Measurements from ENCODE around the gene FGFBP2. TPM values are rescaled to one million over a fixed set of nuclear protein-coding genes. Genes with fewer than 3 reads are reported as not detected.
"Not testable (repeated sequence)": the region's sequence is repeated elsewhere in the genome, so short reads cannot be mapped to it uniquely, and the experiment has no call there.

The FGFBP2 gene
- total and polyA plus RNA-seq, 2 donors = 0.74 to 2.4 TPM

DNA sequence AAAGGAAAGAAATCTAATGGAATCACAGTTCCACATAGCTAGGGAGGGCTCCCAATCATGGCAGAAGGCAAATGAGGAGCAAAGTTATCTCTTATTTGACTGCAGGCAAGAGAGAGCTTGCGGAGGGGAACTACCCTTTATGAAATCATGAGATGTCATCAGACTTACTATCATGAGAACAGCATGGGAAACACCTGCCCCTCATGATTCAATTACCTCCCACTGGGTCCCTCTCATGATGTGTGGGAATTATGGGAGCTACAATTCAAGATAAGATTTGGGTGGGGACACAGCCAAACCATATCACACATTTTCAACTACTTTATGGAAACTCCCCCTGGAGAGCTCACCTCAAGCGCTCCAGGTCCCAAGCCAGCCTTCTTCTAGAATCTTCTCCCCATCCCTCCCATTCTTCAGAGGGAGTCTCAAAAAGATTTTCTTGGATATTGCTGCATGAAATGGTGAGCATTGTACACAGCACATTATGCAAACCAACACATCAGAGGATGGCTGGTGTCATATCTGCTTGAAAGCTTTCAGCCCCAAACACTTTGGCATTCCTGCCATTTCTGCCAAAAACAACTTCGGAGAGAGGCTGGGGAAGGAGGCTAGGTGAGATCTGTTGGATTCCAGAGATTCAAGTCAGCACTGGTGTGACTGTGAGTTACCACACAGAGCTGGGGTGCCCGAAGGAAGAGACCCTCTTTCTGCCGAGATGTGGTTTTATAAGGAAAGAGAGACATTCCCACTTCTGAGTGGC, 31.3 kb downstream of the FGFBP2 start:
- H3K36me3 ChIP-seq (ENCODE audit: insufficient read depth) = no peaks in the 10 kb centered on the region
- no peak overlapping the region for H3K4me3 ChIP-seq (ENCODE audit: low read depth, low read length)
- H3K4me1 ChIP-seq (ENCODE audit: insufficient read depth) = no peaks in the 10 kb centered on the region
- no peak overlapping the region for H3K27ac ChIP-seq (ENCODE audit: low read depth)
- DNase-seq (ENCODE audit: extremely low spot score) = no peak
- 91% methylated on average over 5 of the region's 5 CpGs for WGBS

DNA sequence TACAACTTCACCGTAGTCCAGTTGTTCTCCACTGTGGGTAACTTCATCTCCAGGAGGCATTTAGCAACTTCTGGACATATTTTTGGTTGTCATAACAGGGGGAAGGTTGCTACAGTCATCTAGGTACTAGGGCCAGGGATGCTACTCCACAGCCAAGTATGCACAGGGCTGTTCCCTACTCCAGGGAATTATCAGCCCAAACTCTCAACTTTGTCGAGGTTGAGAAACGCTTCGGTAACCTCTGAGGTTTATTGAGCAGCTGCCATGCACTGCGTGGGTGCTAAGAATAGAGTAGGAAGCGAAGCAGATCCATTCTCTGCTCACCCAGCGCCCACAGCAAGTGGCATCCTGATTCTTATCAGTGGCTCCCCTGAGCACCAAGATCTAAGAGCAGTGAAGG, 32.7 kb downstream of the FGFBP2 start:
- DNase-seq (ENCODE audit: extremely low spot score) = no peak
- Histone ChIP-seq H3K27ac (ENCODE audit: low read depth) (no peak overlapping the region), H3K36me3 (ENCODE audit: insufficient read depth) (no peaks in the 10 kb centered on the region), H3K4me3 (ENCODE audit: low read depth, low read length) (no peak overlapping the region), H3K4me1 (ENCODE audit: insufficient read depth) (no peaks in the 10 kb centered on the region)
- WGBS = 69% methylated on average over 7 of the region's 7 CpGs

DNA sequence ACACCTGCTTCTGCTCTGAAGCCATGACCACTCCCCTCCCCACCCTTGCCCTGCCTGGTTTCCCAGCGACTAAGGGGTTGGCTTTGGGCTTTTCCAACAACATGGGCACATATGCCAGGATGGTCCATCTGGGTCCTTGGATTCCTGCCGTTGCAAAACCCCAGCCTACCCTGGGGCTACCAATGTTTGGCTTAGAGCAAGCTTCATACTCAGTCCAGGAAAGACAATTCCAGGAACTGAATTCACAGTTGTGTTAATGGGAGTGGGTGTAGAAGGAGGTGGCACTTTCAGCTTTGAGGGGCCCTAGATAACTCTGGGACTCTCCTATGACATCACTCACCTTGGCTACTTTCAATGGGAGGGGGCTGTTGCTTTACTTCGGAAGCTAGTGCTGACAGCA, 33.4 kb downstream of the FGFBP2 start:
- no peak overlapping the region for H3K4me3 ChIP-seq (ENCODE audit: low read depth, low read length)
- 65% methylated on average over 3 of the region's 3 CpGs for WGBS
- no peak for DNase-seq (ENCODE audit: extremely low spot score)
- H3K27ac ChIP-seq (ENCODE audit: low read depth) = no peak overlapping the region
- no peaks in the 10 kb centered on the region for H3K36me3 ChIP-seq (ENCODE audit: insufficient read depth)
- H3K4me1 ChIP-seq (ENCODE audit: insufficient read depth) = no peaks in the 10 kb centered on the region

DNA sequence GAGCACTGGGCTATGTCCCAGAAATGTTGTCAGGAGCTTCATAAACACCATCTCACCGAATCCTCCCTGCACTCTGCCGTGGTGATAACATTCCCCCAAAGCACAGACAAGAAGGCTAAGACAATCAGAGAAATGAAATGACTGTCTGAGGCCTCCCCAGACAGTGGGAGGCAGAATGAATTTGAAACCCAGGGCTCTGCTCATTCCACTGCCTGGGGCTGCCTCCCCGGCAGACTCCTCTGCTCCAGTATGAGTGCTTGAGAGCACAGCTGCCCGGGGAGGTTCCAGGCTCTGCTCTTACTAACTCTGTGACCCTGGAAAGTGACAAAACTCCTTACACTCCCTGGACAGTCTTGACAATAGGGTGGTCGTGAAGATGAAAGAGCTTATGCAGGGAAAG, 34.1 kb downstream of the FGFBP2 start:
- Histone ChIP-seq H3K4me3 (ENCODE audit: low read depth, low read length) (no peak overlapping the region), H3K36me3 (ENCODE audit: insufficient read depth) (no peaks in the 10 kb centered on the region), H3K27ac (ENCODE audit: low read depth) (no peak overlapping the region), H3K4me1 (ENCODE audit: insufficient read depth) (no peaks in the 10 kb centered on the region)
- WGBS = 52% methylated on average over 5 of the region's 5 CpGs
- DNase-seq (ENCODE audit: extremely low spot score) = no peak

DNA sequence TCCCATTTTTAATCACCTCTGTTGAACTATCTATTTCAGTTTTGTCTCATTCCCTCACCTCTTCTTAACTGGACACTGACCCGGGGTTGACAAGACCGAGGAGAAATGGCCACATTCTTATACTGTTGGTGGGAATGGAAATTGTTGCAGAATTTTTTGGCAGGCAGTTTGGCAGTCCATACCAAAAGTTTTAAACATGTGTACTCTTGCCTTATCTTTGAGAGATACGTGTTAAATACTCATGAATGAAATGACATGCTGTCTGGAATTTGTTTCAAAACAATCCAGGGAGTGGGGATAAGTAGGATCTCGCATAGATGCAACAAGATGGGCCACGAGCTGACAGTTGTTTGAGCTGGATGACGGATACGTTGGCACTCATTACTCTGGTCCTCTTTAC, 36.5 kb downstream of the FGFBP2 start:
- no peak for DNase-seq (ENCODE audit: extremely low spot score)
- H3K27ac ChIP-seq (ENCODE audit: low read depth) = no peak overlapping the region
- no peaks in the 10 kb centered on the region for H3K36me3 ChIP-seq (ENCODE audit: insufficient read depth)
- no peaks in the 10 kb centered on the region for H3K4me1 ChIP-seq (ENCODE audit: insufficient read depth)
- WGBS = 36% methylated on average over 7 of the region's 7 CpGs
- H3K4me3 ChIP-seq (ENCODE audit: low read depth, low read length) = no peak overlapping the region

DNA sequence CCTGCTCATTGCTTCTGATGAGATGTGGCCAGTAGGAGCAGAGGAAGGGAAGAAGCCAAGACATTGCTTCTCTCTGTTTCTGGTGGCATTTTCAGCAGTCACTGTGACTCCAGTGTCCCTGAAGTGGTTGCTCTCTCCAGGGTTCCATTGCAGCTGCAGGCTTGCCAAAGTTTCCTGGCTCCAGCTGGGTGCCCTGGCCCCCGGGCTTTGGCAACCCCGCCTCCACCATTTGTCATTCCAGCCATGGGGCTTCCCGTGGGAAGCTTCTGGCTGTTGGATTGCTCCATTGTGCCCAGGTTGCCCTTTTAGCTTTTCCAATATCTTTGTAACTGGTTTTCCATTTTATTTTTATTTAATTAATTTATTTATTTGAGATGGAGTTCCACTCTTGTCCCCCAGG, 37.1 kb downstream of the FGFBP2 start:
- DNase-seq (ENCODE audit: extremely low spot score) = no peak
- Histone ChIP-seq H3K36me3 (ENCODE audit: insufficient read depth) (no peaks in the 10 kb centered on the region), H3K27ac (ENCODE audit: low read depth) (no peak overlapping the region), H3K4me3 (ENCODE audit: low read depth, low read length) (no peak overlapping the region), H3K4me1 (ENCODE audit: insufficient read depth) (no peaks in the 10 kb centered on the region)
- WGBS = 76% methylated on average over 3 of the region's 3 CpGs

DNA sequence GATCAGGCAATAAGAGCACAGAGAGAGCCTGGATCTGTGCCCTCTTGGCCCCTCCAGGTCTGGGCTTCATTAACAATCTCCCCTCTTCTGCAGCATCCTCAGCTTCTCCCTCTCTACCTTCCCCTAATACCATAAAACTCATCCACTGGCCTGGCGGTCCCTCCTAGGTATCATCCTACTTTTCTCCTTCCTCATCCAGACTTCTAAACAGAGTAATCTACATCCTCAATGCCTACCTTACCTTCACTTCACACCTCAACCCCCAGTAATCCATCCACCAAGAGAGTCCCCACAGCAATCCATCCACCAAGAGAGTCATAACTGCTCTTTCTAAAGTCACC, 41.4 kb downstream of the FGFBP2 start:
- Histone ChIP-seq H3K4me3 (ENCODE audit: low read depth, low read length) (no peak overlapping the region), H3K4me1 (ENCODE audit: insufficient read depth) (no peaks in the 10 kb centered on the region), H3K27ac (ENCODE audit: low read depth) (no peak overlapping the region), H3K36me3 (ENCODE audit: insufficient read depth) (no peaks in the 10 kb centered on the region)
- no peak for DNase-seq (ENCODE audit: extremely low spot score)
- WGBS = 100% methylated on average over 1 of the region's 1 CpG

DNA sequence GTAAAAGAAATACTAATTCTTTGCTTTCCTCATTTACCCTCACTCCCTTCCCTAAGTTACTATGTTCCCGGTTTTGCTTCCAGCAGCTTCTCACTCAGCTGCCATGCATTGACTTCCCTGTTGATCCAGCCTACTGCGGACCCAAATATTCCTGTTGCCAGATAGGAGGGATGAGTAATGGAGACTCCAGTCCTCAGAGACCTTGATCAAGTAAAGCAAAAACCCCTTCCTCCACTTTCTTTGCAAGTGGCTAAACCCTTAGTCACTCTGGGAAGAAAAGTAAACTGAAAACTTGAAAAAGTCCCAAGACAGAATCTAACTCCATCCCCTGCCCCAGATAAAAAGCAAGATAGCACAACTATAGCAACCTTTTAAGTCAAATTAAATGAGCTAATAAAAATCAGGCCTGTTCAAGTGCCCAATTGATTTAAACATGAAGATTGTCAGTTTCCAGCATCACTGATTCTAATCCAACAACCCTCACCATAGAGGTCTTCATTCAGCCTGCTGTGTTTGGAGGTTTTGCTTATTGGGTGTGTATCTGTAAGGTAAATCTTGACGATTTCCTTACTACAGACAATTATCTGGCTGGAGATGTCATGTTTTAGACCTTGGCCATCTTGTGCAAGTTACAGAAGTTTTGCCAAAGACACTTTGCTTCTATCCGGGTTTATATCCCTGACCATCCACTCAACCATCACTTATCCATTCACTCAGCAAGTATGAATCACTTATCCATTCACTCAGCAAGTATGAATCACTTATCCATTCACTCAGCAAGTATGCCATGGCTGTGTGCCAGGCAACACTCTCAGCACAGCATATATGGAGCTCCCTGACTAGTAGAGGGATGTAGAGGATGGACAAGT, 42.0 kb downstream of the FGFBP2 start:
- no peaks in the 10 kb centered on the region for H3K36me3 ChIP-seq (ENCODE audit: insufficient read depth)
- H3K4me1 ChIP-seq (ENCODE audit: insufficient read depth) = no peaks in the 10 kb centered on the region
- no peak overlapping the region for H3K27ac ChIP-seq (ENCODE audit: low read depth)
- 37% methylated on average over 4 of the region's 4 CpGs for WGBS
- no peak for DNase-seq (ENCODE audit: extremely low spot score)
- H3K4me3 ChIP-seq (ENCODE audit: low read depth, low read length) = no peak overlapping the region

DNA sequence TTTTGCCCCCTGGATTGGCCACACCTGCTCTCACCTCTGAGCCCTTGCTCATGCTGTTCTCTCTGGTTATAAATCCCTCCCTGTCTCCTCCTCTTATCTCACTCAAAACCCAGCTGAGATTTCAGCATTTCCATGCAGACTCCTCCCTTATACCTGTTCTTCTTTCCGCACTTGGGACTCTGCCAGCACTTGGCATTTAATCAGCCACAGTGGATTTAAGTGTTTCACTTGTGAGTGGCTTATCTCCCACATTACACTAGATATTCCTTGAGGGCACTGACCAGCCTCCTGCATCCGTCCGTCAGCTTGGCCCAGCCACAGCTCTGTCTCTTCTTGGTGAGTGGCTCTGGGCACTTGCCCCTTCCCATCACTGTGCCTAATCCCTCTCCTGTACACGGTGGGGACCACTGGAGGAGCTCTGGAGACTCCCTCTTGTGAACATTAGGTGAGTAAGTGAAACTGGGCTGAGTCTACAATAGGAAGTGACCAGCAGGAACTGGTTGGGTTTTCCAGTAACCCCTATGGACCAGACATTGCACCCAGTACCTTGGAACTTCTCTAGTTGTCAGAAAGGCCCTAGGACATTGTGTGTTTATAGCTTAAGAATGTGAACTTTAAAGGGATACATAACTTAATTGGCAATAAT, 44.4 kb downstream of the FGFBP2 start:
- H3K27ac ChIP-seq (ENCODE audit: low read depth) = no peak overlapping the region
- DNase-seq (ENCODE audit: extremely low spot score) = no peak
- H3K36me3 ChIP-seq (ENCODE audit: insufficient read depth) = no peaks in the 10 kb centered on the region
- WGBS = 33% methylated on average over 4 of the region's 4 CpGs
- no peak overlapping the region for H3K4me3 ChIP-seq (ENCODE audit: low read depth, low read length)
- H3K4me1 ChIP-seq (ENCODE audit: insufficient read depth) = no peaks in the 10 kb centered on the region

DNA sequence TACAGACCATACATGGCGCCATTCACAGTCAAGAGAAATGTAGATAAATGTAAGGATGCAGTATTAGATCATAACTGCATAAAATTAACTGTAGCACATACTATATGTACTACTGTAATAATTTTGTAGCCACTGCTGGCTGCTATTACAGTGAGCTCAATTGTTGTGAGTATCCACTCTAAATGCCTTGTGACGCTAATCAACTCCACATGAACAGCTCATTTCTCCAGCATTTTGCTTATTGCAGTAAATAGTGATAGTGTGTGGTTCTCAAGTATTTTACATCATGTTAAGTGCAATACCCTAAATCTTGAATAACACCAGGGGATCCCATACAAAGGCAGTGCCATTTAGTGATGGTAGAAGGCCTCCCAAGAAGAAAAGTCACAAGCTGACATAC, 45.7 kb downstream of the FGFBP2 start:
- DNase-seq (ENCODE audit: extremely low spot score) = no peak
- Histone ChIP-seq H3K4me1 (ENCODE audit: insufficient read depth) (no peaks in the 10 kb centered on the region), H3K27ac (ENCODE audit: low read depth) (no peak overlapping the region), H3K4me3 (ENCODE audit: low read depth, low read length) (no peak overlapping the region), H3K36me3 (ENCODE audit: insufficient read depth) (no peaks in the 10 kb centered on the region)
- WGBS = 87% methylated on average over 2 of the region's 2 CpGs

DNA sequence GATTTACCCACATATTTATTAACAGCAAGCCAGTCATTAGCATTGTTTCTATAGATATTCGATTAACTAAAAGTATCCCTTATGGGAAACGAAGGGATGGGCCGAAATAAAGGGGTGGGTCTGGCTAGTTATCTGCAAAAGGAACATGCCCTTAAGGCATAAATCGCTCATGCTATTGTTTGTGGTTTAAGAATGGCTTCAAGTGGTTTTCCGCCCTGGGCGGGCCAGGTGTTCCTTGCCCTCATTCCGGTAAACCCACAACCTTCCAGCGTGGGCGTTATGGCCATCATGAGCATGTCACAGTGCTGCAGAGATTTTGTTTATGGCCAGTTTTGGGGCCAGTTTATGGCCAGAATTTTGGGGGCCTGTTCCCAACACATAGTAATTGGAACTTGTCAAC, 46.6 kb downstream of the FGFBP2 start:
- not testable (repeated sequence) for H3K36me3 ChIP-seq (ENCODE audit: insufficient read depth); H3K4me3 ChIP-seq (ENCODE audit: low read depth, low read length); H3K27ac ChIP-seq (ENCODE audit: low read depth); DNase-seq (ENCODE audit: extremely low spot score); H3K4me1 ChIP-seq (ENCODE audit: insufficient read depth)
- 95% methylated on average over 9 of the region's 9 CpGs for WGBS

DNA sequence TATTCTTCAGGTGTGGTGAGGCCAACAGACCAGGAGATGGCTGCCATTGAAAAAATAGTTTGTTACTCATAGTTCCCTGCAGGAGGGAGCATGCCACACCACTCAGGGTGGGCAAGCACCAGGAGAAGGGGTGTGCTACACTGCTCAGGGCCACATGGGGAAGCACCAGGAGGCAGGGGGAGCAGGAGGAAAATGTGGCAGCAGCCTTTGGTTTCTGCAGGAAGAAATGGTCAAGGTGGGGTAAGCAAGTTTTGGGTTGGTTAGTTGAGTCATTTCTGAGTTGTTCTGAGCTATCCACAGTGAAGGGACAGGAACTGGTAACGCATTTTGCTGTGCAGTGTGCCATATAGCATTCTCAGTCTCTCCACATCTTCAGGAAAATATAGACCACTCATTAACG, 48.2 kb downstream of the FGFBP2 start:
- Histone ChIP-seq H3K4me1 (ENCODE audit: insufficient read depth) (no peaks in the 10 kb centered on the region), H3K4me3 (ENCODE audit: low read depth, low read length) (no peak overlapping the region), H3K27ac (ENCODE audit: low read depth) (no peak overlapping the region), H3K36me3 (ENCODE audit: insufficient read depth) (no peaks in the 10 kb centered on the region)
- DNase-seq (ENCODE audit: extremely low spot score) = no peak
- WGBS = 88% methylated on average over 2 of the region's 2 CpGs

DNA sequence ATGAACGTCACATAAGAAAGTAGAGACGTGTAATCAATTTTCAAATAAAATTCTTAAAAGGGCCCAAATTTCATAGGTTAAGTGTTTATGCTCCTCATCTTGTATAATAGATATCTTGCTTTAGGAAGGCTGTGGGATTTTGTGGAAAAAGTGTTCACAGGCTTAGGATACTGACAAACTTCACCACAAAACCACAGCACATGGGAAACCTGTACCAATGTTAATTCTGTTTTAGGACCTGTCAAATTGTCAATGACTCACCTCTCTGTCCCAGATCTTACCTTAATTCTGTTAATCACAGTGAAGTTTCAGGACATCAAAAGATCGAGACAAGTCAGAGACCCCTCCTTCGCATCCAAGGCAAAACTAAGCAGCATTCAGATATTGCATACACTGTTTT, 48.7 kb downstream of the FGFBP2 start:
- WGBS = 92% methylated on average over 4 of the region's 4 CpGs
- no peak for DNase-seq (ENCODE audit: extremely low spot score)
- H3K4me1 ChIP-seq (ENCODE audit: insufficient read depth) = no peaks in the 10 kb centered on the region
- no peak overlapping the region for H3K27ac ChIP-seq (ENCODE audit: low read depth)
- H3K4me3 ChIP-seq (ENCODE audit: low read depth, low read length) = no peak overlapping the region
- no peaks in the 10 kb centered on the region for H3K36me3 ChIP-seq (ENCODE audit: insufficient read depth)

DNA sequence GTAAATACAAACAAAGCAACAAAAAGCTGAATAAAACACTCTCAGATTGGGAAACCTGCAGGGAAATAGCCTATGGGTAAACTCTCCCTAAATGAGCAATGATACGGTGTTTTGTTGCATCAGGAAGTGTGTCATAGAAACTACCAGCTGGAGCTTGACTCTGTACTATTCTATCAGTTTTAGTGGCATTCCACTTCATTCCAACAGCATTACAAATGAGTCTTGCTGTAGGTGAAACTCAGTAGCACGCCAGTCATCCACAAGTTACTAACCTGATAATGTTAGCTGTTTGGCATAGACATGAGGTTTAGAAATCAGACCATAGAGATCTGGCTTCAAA, 49.4 kb downstream of the FGFBP2 start:
- no peak for DNase-seq (ENCODE audit: extremely low spot score)
- no peak overlapping the region for H3K27ac ChIP-seq (ENCODE audit: low read depth)
- no peaks in the 10 kb centered on the region for H3K4me1 ChIP-seq (ENCODE audit: insufficient read depth)
- no peak overlapping the region for H3K4me3 ChIP-seq (ENCODE audit: low read depth, low read length)
- H3K36me3 ChIP-seq (ENCODE audit: insufficient read depth) = no peaks in the 10 kb centered on the region
- WGBS = 62% methylated on average over 2 of the region's 2 CpGs

Measured in urinary bladder (tissue), 4 donors.